ENCODE results near the gene NME4. TPM values are rescaled to one million over a fixed set of nuclear protein-coding genes. Genes with fewer than 3 reads are reported as not detected.

The NME4 gene
- total and polyA plus RNA-seq, 10 of the 15 experiments (the other 5 are each of a cell fraction or from before 2014, with no cell fraction given) = 11.0 to 235 (median 97.7) TPM

DNA sequence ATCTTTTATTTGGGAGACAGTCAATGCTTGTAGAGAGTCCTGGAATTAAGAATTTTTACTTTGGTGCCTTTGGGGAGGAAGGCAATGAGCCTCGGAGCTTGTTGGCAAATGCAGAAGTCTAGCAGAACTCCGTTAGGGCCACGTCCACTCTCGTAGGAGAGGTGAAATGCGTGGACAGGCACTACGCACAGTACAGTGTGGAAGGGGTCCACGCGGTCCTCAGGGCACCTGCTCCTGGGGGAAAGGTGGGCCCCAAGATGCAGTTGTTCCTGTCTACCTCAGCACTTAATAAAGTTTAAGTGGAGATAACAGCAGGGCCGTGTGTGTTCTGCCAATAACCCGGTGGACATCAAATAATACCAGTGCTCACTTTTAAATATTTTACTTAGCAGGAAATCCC, 30.3 kb downstream of the NME4 start (continued):
- TF ChIP-seq CTCF (IDR thresholded peaks at IDR 0.05 in 2 of 3, conservative IDR thresholded peaks at IDR 0.05 in 1 of 3; ENCODE audit: control insufficient read depth in 2 of 3, extremely low read depth in 1 of 3, insufficient read depth in 1 of 3, low read depth in 3 of 3, low read length in 3 of 3) (no peak), KLF5 (IDR thresholded peaks at IDR 0.05; ENCODE audit: partially characterized antibody) (no peak), TAF1 (IDR thresholded peaks at IDR 0.05; ENCODE audit: borderline replicate concordance, low read depth, low read length) (no peak), ZZZ3 (IDR thresholded peaks at IDR 0.05; ENCODE audit: control insufficient read depth, insufficient read length, low read depth) (no peak), STAT1 (conservative IDR thresholded peaks at IDR 0.05) (no peak), BACH1 (IDR thresholded peaks at IDR 0.05; ENCODE audit: borderline replicate concordance) (no peak), PAX5 (IDR thresholded peaks at IDR 0.05; ENCODE audit: borderline replicate concordance, low read depth, low read length) (no peak)

- TF ChIP-seq IKZF2 (IDR thresholded peaks at IDR 0.05) = no peak
- no peak overlapping the region for H2AFZ ChIP-seq (ENCODE audit: control insufficient read depth, low read depth, low read length)
- H3K4me1 ChIP-seq (ENCODE audit: control insufficient read depth, insufficient read depth, low read length) = peaks cover 7% of the 10 kb centered on the region
- peaks cover 11% of the 10 kb centered on the region for H3K79me2 ChIP-seq (ENCODE audit: control insufficient read depth, insufficient read depth, low read length)
- H3K9me3 ChIP-seq (replicated peaks; ENCODE audit: control insufficient read depth, insufficient read depth, low read length) = no peaks in the 10 kb centered on the region
- ATAC-seq (no peak), FAIRE-seq (no peak), DNase-seq (ENCODE audit: low read depth, low spot score) (no peak)
- intact Hi-C loops (cut with micrococcal nuclease; ENCODE audit: unreplicated experiment) = no loop called here
- CTCF ChIA-PET = interaction anchor here (0.7 to 1.2 kb wide), 2 partner anchors 39 to 81 kb away, joined by 3 to 4 read pairs; no protein-coding TSS in a partner anchor
- RAD21 ChIA-PET (ENCODE audit: unreplicated experiment) = no interaction called here
- in situ Hi-C loops (cut with MboI) = no loop called here
- H3K4me3 ChIP-seq = no peak overlapping the region
- 97% methylated on average over 7 of the region's 7 CpGs for WGBS (ENCODE audit: insufficient coverage, insufficient replicate concordance, low lambda C conversion rate, missing lambda C conversion rate)
- TSS peak; percentile 32 for BruUV-seq (replicated peaks)
- no peaks in the 10 kb centered on the region for H3K27me3 ChIP-seq (replicated peaks in 1 of 2; ENCODE audit: control insufficient read depth in 2 of 2, insufficient read depth in 2 of 2, low read length in 1 of 2)
- H3K9ac ChIP-seq (ENCODE audit: control insufficient read depth, insufficient read depth, low read length) = no peak overlapping the region
- no peak overlapping the region for H3K27ac ChIP-seq (ENCODE audit: control insufficient read depth, insufficient read depth)
- H3K4me2 ChIP-seq (ENCODE audit: control insufficient read depth, insufficient read depth) = no peak overlapping the region
- POLR2A ChIA-PET = interaction anchor here (0.5 to 0.6 kb wide), 2 partner anchors 49 to 139 kb away, joined by 3 to 6 read pairs; no protein-coding TSS in a partner anchor
- H3K36me3 ChIP-seq (ENCODE audit: control insufficient read depth in 2 of 2, insufficient read depth in 2 of 2, low read length in 1 of 2) = no peaks in the 10 kb centered on the region
- SMC1A ChIA-PET (ENCODE audit: uncharacterized antibody, unreplicated experiment) = interaction anchor here (0.6 to 0.7 kb wide), 2 partner anchors 102 to 103 kb away, joined by 3 to 4 read pairs; no protein-coding TSS in a partner anchor
- H4K20me1 ChIP-seq (ENCODE audit: control insufficient read depth, insufficient read depth) = no peaks in the 10 kb centered on the region
Observed at GRCh38 chr16:430904-431303, 33.9 kb downstream of the NME4 start.
